Measurements from ENCODE around the gene APBB1IP.

DNA sequence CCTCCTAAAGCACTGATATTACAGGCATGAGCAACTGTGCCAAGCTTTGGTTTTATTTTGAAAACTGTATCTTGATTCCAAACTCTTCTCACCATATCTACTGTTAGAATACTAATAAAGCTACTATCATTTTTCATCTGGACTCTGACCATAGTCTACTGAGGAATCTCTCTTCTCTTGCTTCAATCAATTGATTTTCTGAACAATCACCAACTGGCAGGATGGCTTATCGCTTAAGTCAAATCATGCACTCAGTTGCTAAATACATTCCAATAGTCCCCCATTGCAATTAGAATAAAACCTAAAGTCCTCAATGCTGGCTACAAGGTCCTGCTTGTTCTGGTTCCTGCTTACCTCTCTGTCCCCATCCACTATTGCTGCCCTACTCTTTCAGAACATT is 2.3 kb upstream of the APBB1IP start:
- TF ChIP-seq, protein P1, sequence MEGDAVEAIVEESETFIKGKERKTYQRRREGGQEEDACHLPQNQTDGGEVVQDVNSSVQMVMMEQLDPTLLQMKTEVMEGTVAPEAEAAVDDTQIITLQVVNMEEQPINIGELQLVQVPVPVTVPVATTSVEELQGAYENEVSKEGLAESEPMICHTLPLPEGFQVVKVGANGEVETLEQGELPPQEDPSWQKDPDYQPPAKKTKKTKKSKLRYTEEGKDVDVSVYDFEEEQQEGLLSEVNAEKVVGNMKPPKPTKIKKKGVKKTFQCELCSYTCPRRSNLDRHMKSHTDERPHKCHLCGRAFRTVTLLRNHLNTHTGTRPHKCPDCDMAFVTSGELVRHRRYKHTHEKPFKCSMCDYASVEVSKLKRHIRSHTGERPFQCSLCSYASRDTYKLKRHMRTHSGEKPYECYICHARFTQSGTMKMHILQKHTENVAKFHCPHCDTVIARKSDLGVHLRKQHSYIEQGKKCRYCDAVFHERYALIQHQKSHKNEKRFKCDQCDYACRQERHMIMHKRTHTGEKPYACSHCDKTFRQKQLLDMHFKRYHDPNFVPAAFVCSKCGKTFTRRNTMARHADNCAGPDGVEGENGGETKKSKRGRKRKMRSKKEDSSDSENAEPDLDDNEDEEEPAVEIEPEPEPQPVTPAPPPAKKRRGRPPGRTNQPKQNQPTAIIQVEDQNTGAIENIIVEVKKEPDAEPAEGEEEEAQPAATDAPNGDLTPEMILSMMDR (IDR thresholded peaks at IDR 0.05) = no peak
- no peak for TF ChIP-seq POLR2A (IDR thresholded peaks at IDR 0.05)

Measured in lower leg skin (tissue), 3 donors.